CD4-positive, alpha-beta T cell treated with Interleukin-6 at 100 ng/mL for 8 hours (primary cell): ENCODE results near the gene BASP1.
"Not testable (repeated sequence)": the region's sequence is repeated elsewhere in the genome, so short reads cannot be mapped to it uniquely, and the experiment has no call there.

Experiments
- DNase-seq: peaks from one replicate; pipeline ENCODE4 v3.0.0-alpha.2; 2020; ENCODE audit warnings: mixed read lengths, low spot score

The BASP1 gene

GRCh38 chr5:17319095-17319494 lies 101.7 kb downstream of the BASP1 start:
- not testable (repeated sequence) for DNase-seq

- DNase-seq = no peak
These were observed 108.6 kb downstream of the BASP1 start for GRCh38 chr5:17325770-17326599.
